ENCODE data around the gene CDSN. TPM values are rescaled to one million over a fixed set of nuclear protein-coding genes. Genes with fewer than 3 reads are reported as not detected.

CDSN gene
- total and polyA plus RNA-seq, 2 of the 4 experiments (the other 2 are of a cell fraction) = not detected

- Histone ChIP-seq H2BK15ac (ENCODE audit: low read depth, low read length) (no peak overlapping the region), H4K91ac (ENCODE audit: insufficient read depth, low read depth, low read length) (no peak overlapping the region), H3K18ac (ENCODE audit: low read depth, low read length) (no peak overlapping the region), H4K20me1 (ENCODE audit: insufficient read depth, low read length) (no peaks in the 10 kb centered on the region), H3K4me3 (ENCODE audit: insufficient read depth, low read depth, low read length) (no peak overlapping the region), H3K23ac (ENCODE audit: low read depth, low read length) (no peak overlapping the region), H2BK120ac (ENCODE audit: low read depth, low read length) (no peak overlapping the region), H3K56ac (ENCODE audit: extremely low read depth, insufficient read depth, low read length) (no peak overlapping the region), H3K27ac (ENCODE audit: insufficient read depth, low read length) (no peak overlapping the region), H2AK9ac (replicated peaks; ENCODE audit: low read depth, low read length, poor library complexity) (no peak overlapping the region), H3K4me1 (ENCODE audit: control insufficient read depth, insufficient read depth, low read length) (peaks cover 11% of the 10 kb centered on the region), H2BK5ac (ENCODE audit: low read depth, low read length, poor library complexity, severe bottlenecking) (no peak overlapping the region), H3K27me3 (ENCODE audit: control insufficient read depth, insufficient read depth, low read length) (peaks cover 34% of the 10 kb centered on the region), H4K8ac (ENCODE audit: low read depth in 2 of 2, low read length in 2 of 2) (no peak overlapping the region), H2BK20ac (ENCODE audit: low read depth, low read length) (no peak overlapping the region), H3K4ac (ENCODE audit: low read depth, low read length) (no peak overlapping the region), H3K9me1 (ENCODE audit: insufficient read depth, low read length) (peaks cover 15% of the 10 kb centered on the region), H3K79me1 (ENCODE audit: low read depth in 1 of 2, low read length in 2 of 2) (peaks cover 0 to 9% of the 10 kb centered on the region in 2 experiments; a peak in 2 of 4 replicates), H2AK5ac (ENCODE audit: low read depth, low read length) (no peak overlapping the region), H3K4me2 (ENCODE audit: low read depth, low read length) (no peak overlapping the region), H3K9ac (ENCODE audit: low read depth, low read length) (no peak overlapping the region), H4K5ac (ENCODE audit: low read depth, low read length) (no peak overlapping the region), H3K36me3 (ENCODE audit: control insufficient read depth, insufficient read depth, low read length) (no peaks in the 10 kb centered on the region), H3K14ac (replicated peaks; ENCODE audit: low read depth, low read length) (no peak overlapping the region), H2AFZ (replicated peaks; ENCODE audit: low read length, poor library complexity) (no peak overlapping the region), H3K9me3 (ENCODE audit: control insufficient read depth, insufficient read depth, low read length) (no peaks in the 10 kb centered on the region)
- TF ChIP-seq NFE2L2 (IDR thresholded peaks at IDR 0.05; ENCODE audit: low read depth, low read length) = no peak
- TF ChIP-seq MAZ (IDR thresholded peaks at IDR 0.05; ENCODE audit: borderline replicate concordance, low read depth, low read length) = no peak
- no peak for TF ChIP-seq RCOR1 (IDR thresholded peaks at IDR 0.05; ENCODE audit: insufficient replicate concordance, low read length)
- TF ChIP-seq ELK1 (IDR thresholded peaks at IDR 0.05; ENCODE audit: borderline replicate concordance, low read depth, low read length) = no peak
- TF ChIP-seq SMC3 (IDR thresholded peaks at IDR 0.05; ENCODE audit: low read depth, low read length) = no peak
- no peak for TF ChIP-seq BHLHE40 (IDR thresholded peaks at IDR 0.05; ENCODE audit: low read depth, low read length)
- no peak for TF ChIP-seq CTCF (conservative IDR thresholded peaks at IDR 0.05; ENCODE audit: low read depth, low read length)
- TF ChIP-seq MAFK (IDR thresholded peaks at IDR 0.05; ENCODE audit: low read depth, low read length) = no peak
- no peak for TF ChIP-seq RAD21 (IDR thresholded peaks at IDR 0.05; ENCODE audit: low read length)
- TF ChIP-seq CEBPB (IDR thresholded peaks at IDR 0.05; ENCODE audit: low read depth, low read length) = no peak
- no peak for TF ChIP-seq FOS (IDR thresholded peaks at IDR 0.05; ENCODE audit: low read depth, low read length)
- DNase-seq (no peak), ATAC-seq (ENCODE audit: low read depth) (no peak)
- no TSS peak for BruUV-seq (replicated peaks)
- dilution Hi-C loops (cut with HindIII; ENCODE audit: low sequenced_read_pairs, unreplicated experiment) = no loop called here
- intact Hi-C loops (cut with micrococcal nuclease) = no loop called here
- CTCF ChIA-PET = no interaction called here
- in situ Hi-C loops (cut with MboI; ENCODE audit: low sequenced_read_pairs) = no loop called here
- POLR2A ChIA-PET (ENCODE audit: unreplicated experiment) = no interaction called here
- no CpG with 5 or more reads among the region's 13 CpGs for WGBS, 2 experiments (ENCODE audit: extremely low coverage in 2 of 2, insufficient read length in 1 of 2)
Observed at GRCh38 chr6:31111712-31112111, 8.5 kb downstream of the CDSN start.
